HL-60/S4 (cell line): ENCODE data around the gene PSMG3.
"Not testable (repeated sequence)": the region's sequence is repeated elsewhere in the genome, so short reads cannot be mapped to it uniquely, and the experiment has no call there.

Source experiments
- in situ Hi-C: fragments of 300-500 bp; cut with MboI; formaldehyde crosslinking; loops from 2 replicates; pipeline ENCODE4 v1.14.3; 2022; ENCODE audit warnings: low sequenced_read_pairs

PSMG3 gene

DNA sequence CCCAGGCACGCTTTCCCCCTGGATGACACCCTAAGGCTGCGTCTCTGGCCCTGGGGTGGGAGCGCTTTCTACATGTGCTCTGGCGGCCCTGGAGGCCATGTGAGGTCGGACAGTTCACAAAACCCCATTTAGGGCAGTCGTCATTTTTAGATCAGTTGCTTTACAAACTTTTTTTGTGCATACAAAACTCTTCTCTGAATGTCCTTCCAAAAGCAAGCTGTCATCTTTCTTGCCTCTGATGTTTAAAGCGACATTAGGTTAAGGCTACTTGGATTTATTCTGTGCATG lies 33.4 kb downstream of the PSMG3 start:
- in situ Hi-C loops: no loop called here

DNA sequence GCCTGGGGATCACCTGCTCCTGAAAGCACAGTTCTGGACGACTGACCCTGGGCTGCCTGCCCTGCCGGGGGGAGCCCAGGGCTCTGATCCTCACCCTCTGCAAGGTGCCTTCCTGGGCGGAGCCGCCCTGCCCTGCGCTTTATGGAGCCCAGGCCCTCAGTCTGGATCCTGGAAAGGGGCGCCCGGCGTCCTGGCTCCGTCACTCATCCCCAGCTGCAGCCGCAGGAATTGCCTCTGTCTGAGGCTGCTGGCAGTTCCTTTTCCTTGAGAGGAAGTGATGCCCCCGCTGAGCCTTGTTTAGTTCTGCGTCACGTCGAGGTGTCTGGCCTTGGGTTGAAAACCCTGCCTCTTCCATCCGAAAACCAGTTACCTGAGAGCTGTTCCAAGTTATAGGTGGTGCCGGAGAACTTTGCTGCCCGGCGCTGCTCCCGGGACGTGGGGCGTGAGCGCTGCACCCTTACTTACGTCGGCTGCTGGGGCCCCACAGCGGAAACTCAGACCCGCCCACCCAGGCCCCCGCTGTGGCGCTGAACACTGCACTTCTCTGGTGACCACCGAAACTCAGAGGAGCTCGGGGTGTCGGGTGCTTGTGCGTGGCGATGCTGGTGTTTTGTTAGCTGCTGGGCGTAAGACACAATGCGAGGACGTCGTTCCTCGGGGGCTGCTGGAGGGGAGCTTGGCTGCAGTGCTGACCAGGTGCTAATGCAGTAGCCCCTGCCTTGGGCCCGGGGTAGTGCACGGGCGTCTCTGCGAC lies 34.0 kb downstream of the PSMG3 start:
- in situ Hi-C loops: no loop called here

DNA sequence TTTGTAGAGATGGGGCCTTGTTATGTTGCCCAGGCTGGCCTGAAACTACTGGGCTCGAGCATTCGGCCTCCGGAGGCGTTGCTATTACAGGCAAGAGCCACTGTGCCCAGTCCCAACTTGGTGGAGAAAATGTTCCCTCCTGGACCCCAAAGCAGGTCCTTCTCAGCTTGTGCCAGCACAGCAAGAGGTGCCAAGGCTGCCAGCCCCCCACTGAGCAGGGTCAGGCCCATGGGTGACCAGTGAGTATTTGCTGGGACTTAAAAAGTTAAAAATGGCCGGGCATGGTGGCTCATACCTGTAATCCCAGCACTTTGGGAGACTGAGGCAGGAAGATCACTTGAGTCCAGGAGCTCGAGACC lies 34.8 kb downstream of the PSMG3 start:
- in situ Hi-C loops: no loop called here

DNA sequence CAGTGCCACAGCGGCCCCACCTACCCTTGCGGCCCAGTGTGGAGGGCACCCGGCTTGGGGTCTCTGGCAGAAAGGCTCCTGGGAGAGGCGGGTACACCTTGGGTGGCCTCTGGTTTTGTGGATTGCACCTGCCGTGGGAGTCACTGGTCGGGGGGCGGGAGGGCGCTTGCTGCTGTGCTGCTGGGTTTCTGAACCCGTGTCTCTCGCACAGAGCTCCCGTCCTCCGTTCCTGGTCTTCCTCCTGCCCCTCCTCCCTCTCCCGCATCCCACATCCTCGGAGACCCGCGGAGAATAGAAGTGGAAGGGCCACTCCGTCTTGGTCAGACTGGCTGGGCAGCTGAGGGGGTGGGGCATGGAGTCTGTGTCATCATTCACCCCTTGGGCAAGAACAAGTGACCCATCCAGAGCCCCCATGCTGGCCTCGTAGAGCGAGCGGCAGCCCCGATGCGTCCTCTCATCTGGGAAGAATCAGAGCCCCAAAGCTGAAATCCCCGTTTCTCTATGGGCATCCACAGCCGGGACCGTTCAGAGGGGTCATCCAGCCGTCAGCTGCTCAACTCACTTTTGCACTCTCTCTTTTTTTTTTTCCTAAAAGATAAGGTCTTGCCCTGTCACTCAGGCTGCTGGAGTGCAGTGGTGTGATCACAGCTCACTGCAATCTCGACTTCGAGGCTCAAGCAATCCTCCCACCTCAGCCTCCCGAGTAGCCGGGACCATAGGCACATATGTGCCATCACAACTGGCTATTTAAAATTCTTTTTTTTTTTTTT lies 35.3 kb downstream of the PSMG3 start:
- in situ Hi-C loops: no loop called here

DNA sequence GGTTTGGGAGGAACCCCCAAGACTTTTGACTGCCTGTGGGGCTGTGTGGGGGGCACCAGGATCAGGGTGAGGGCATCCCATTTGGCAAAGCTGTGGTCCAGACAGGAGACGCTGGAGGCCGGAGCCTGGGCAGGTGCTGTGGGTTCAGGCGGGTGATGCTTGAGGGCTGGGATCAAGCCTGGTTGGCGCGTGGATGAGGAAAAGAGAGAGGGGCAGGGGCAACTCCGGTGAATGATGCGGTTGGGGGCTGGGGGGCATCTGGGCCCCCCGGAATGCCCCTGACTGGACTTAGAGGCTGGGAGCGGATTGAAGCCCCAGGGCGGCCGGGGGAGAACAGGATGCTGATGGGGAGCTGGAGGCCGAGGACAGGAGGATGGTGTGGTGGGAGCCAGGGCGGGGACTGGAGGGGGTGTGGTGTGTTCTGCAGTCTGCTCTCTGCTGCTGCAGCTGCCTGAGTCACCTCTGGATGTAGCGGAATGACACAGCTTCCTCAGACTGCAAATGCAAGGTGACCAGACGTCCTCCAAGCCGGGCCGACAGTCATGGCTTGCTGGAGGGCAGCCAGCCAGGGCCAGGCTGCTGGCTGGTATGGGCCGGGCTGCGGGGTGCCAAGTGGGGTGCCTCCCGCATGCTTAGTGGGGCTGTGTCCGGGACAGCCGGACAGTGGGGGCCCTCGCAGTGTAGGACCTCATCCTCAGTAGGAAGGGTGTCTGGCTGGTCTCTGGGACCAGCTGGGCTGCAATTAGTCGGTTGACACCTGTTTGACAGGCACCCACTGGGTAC lies 36.1 kb downstream of the PSMG3 start:
- in situ Hi-C loops: no loop called here

DNA sequence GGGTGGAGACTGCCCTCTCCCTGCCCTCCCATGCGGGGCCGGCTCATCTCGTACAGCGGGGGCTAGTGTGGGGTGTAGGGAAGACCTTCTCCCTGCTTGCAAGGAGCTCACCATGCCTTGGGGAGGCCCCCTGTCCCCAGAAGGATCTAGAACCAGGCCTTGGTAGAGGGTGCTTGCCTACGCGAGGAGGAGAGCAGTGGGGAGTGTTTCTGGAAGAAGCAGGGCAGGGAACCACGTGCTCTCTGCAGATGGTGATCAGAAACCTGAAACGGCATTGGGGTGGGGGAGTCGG lies 36.6 kb downstream of the PSMG3 start:
- in situ Hi-C loops: no loop called here

DNA sequence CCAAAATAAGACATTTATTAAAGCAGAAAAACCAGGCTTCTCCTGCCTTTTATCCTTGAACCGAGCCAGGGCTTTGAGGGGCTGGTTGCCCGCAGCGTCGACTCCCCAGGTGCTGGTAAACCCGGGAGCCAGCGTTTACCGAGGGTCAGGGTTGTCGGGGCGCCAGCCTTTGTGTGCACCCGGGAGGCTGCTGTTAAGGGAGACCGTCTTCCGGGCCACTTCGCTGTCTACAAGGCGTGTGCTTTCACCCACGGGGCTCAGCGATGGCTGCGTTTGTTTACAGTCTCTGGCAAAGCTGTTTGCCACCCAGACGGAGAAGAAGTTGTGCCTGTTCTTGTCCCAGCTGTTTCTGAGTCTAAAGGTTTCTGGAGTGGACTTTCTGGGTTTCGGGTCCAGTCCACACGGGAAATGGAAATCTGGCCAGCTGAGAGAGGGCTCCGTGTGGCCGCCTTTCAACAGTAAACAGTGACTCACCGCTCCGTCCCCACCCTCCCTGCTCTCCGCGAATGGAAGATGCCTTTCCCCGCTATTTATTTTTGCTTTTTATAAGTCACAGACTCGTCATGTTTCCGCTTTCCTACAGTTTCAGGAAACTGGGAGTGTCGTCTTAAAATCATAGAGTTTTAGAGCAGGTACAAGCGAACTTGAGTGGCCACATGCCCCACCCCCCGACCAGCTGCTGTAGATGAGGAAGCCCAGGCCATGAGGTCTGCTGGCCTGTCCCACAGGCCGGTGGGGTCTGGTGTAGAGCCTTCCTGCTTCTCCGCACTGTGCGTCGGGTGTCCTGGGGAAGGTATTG lies 37.2 kb downstream of the PSMG3 start:
- in situ Hi-C loops: no loop called here

DNA sequence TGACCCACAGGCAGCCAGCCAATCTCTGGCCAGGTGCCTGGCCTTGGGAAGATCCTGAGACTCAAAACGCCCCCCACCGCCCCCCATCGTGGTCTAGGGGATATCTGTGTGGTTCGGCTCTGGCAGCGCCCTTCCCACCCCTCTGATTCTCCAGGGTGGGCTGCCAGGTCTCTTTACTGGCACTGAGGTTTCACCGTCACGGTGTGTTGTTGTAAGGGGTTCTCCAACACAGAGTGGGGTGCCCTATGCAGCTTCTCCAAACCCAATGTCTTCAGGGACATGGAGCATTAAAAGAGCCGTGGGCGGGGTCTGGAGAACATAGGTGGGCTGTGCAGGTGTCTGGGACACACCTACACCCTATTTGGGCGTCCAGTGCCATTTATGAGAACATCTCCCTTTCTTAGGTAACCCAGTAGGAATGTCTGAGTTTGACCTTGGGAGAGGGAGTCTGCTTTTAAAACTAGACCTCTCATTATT lies 37.8 kb downstream of the PSMG3 start:
- in situ Hi-C loops: no loop called here

DNA sequence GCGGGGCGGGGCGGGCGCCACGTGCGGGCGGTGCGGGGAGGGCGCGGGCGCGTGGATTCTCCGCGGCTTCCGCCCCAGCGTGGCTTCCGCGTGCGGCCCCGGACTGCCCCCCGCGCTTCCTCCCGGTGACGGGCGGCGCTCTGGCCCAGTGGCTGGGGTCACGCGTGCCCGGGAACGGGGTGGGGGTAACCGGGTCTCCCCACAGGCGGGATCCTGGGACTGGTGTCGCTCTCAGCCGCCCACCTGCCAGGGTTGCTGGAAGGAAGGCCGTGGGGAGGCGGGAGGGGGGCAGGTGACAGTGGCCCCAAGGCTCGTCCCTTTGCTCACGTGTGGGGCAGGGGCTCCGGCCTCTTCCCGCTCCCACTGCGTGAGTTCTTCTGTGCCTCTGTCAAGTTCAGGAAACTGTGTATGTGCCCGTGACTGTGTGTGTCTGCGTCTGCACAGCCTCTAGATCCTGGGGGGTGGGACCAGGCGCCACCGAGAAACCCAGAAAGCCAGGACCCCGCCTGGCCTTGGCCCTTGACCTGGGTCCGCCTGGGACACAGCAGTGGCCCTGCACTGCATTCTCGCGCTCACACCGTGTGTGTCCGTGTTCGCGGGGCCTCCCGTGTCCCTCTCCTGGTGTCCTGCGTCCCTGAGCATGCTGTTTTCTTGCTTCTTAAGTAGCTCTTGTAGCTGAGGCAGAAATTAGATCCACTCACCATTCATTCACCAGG lies 38.4 kb downstream of the PSMG3 start:
- in situ Hi-C loops: no loop called here

DNA sequence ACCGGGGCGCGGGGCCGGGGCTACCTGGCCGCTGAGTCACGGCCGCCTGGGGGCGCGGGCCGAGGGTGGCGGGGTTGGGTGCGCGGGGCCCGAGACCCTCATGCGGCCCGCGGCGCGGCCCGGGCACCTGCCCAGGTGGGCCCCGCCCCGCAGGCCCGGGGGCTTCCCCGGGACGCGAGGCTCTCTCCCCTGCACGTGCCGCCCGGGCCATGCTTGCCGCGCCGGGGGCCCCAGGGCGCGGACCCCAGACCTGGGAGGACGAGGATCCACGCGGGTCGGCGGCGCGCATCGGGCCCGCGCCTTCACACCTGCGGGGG lies 38.9 kb downstream of the PSMG3 start:
- in situ Hi-C loops: no loop called here

DNA sequence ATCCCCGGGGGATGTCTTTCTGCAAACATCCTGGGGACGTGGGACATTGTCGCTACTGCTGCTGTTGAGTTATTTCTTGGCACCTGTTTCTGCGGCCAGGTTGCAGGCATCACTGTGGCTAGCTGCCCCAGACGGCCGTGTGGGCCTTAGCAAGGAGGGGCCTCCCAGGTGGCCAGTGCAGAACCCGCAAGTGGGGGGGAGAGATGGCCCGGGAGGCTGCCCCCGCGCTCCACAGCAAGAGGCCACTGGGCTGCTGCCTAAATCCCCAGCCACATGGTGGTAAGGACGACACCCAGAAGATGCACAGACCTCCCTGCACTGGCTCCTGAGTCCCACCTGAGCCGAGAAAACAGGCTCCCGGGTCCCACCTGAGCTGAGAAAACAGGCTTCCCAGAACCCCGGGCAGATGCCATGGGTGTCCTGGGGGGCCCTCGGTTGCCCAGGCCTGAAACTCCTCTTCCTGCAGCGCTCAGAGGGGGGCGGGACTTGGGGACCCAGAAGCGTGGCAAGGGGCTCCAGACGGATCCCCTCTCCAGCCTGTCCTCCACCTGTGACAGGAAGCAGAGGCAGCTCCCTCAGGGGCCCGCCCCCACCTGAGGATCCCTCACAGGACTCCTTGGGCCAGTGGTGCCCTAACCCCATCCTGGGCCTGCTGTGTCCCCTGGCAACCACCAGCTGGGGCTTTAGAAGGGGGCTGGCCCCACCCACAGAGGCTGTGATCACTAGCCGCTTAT lies 40.3 kb downstream of the PSMG3 start:
- in situ Hi-C loops: no loop called here

DNA sequence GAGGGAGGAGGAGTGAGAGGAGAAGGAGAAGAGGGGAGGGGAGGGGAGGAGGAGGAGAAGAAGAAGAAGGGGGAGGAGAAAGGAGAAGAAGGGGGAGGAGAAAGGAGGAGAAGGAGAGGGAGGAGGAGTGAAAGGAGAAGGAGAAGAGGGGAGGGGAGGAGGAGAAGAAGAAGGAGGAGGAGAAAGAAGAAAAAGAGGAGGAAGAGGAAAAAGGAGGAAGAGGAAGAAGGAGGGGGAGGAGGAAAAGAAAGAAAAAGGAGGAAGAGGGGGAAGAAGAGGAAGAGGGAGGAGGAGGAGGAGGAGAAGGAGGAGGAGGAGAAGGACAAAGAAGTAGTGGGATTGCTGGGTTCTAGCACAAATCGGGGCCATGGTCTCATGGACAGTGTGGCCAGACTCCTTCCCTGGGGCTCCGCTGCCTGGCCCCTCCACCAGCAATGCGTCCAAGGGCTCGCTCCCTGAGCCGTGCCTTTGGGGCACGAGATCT lies 43.5 kb downstream of the PSMG3 start:
- in situ Hi-C loops: no loop called here

DNA sequence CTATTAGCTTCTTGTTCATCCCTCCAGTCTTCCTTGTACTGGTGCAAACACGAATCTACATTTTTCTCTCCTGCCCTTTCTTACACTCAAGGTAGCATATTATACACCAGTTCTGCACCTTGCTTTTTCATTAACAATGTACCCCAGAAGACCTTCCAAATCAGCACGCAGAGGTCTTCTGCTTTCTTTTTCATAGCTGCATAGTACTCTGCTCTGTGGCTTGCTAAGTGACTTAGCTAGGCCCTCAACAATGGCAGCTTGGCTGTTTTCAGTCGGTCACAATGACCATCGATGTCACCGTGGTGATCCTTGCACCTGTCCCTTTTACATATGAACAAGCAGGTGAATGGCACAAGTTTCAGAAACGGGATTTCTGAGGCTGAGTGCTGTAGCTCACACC lies 44.4 kb downstream of the PSMG3 start:
- in situ Hi-C loops: no loop called here

DNA sequence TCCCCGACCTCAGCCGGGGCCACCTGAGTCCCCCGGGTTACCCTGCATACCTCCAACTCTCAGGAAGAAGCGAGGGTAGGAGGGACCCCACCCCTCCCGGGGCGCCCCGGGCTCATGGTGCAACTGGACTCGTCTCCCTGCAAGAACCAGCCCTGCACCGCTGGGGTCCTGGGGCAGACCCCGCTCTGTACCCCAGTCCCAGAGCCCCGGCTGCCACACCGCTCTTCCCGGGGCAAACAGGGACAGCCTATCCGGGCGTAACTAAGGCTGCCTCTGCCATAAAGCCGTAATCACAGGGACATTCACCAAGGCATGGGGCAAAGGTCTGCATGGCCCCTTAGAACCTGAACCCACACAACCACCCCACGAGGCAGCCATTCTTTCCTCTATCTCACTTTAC lies 46.0 kb downstream of the PSMG3 start:
- in situ Hi-C loops: no loop called here

DNA sequence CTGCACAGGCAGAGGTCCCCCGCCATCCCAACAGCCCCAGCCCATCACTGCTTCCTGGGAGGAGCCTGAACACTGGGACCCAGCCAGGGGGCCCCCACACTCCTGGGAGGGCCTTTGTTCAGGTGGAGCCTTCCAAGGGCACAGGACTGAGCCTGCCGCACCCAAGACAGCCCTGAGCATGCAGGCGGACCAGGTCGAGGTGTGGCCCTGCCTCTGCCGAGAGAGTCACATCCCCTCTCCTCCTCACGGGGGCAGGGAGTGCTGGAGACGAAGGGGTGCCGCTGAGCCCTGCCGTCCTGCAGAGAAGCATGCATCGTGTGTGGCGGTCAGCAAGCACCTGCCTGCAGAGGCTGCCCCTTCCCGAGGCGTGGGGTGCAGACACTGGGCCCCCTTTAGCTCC lies 46.6 kb downstream of the PSMG3 start:
- in situ Hi-C loops: no loop called here

DNA sequence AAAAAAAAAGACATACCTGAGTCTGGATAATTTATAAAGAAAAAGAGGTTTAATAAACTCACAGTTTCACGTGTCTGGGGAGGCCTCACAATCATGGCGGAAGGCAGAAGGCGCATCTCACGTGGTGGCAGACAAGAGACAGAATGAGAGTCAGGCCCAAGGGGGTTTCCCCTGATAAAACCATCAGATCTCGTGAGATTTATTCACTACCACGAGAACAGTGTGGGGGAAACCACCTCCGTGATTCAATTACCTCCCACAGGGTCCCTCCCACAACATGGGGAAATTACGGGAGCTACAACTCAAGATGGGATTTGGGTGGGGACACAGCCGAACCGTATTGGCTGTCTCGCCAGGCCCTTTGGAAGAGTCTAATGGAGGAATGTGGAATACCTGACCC lies 48.4 kb downstream of the PSMG3 start:
- in situ Hi-C loops: no loop called here

DNA sequence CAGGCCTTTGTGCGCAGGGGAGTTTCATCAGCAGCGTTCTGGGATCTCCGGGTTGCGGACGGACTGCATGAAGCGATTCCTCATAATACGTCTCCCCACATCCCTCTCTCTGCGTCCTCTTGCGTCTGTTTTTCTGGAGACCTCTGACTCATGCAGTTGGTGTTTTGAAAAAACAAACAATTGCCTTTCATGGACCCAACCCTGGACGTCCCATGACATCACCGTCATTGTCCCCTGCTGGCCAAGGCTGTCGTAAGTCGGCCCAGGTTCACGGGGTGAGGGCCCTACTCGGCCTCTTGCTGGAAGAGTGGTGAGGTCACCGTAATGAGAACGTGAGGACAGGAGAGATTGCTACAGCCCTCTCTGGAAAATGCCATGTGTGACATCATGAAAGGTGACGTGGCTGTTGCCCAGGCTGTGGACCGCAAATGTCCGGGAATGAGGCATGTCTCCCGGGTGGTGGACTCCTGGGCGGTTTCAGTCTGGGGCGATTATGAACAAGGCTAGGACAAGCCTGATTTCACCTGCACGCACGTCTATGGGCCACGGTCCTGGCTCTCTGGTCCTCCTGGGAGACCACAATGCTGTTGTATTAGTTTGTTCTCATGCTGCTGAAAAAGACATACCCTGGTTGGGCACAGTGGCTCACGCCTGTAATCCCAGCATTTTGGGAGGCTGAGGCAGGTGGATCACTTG lies 49.1 kb downstream of the PSMG3 start:
- in situ Hi-C loops: no loop called here

DNA sequence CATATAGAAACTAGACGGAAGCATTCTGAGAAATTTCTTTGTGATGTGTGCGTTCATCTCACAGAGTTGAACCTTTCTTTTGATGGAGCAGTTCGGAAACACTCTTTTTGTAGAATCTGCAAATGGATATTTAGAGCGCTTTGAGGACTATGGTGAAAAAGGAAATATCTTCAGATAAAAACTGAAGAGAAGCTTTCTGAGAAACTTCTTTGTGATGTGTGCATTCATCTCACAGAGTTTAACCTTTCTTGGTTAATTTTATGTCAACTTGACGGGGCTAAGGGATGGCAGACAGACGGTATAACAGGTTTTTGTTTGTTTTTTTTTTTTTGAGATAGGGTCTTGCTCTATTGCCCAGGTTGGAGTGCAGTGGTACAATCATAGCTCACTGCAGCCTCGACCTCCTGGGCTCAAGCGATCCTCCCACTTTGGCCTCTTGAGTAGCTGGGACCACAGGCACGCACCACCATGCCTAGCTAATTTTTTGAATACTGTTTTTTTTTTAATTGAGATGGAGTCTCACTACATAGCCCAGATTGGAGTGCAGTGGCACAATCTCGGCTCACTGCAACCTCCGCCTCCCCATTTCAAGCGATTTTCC lies 50.4 kb downstream of the PSMG3 start:
- in situ Hi-C loops: not testable (repeated sequence)
